B cell (primary cell): Measurements from ENCODE around the gene PXN. TPM values are rescaled to one million over a fixed set of nuclear protein-coding genes. Genes with fewer than 3 reads are reported as not detected.

Experiments
- ATAC-seq: fragments of 200-7000 bp; cut with Tn5 transposase; one replicate; pipeline ENCODE4 v1.10.0; 2021; ENCODE audit warnings: low read depth, mild to moderate bottlenecking, moderate number of reproducible peaks, moderate library complexity
- CTCF ChIA-PET: fragments of 350-600 bp; sonication (Branson Sonifier 250); formaldehyde crosslinking; loops from one replicate; lab custom pipeline; 2021; ENCODE audit warnings: antibody characterized with exemption, inconsistent platforms; lab: Charles Lee
- POLR2A ChIA-PET: fragments of 350-600 bp; sonication (Branson Sonifier 250); formaldehyde crosslinking; loops from one replicate; lab custom pipeline; 2021; ENCODE audit warnings: antibody characterized with exemption; lab: Charles Lee
- DNase-seq: peaks from one replicate; pipeline ENCODE4 v3.0.0; 2013
- H2AFZ ChIP-seq: 2 replicates; pipeline ENCODE4 v1.6.1; 2012; ENCODE audit warnings: mild to moderate bottlenecking, low read depth, low read length; ENCODE audit not compliant: insufficient read depth, poor library complexity, severe bottlenecking
- H3K27ac ChIP-seq, 2 donors: 1 replicate in 1 of 2; 2 replicates in 1 of 2; pipeline ENCODE4 v1.5.1; 2012 to 2013; ENCODE audit warnings: low read length in 2 of 2, mild to moderate bottlenecking in 2 of 2, moderate library complexity in 1 of 2
- H3K27me3 ChIP-seq, 4 experiments: fragments of 200-600 bp in 1 of 4; sonication (generic) in 1 of 4; replicated peaks in 1 of 4; 1 replicate in 2 of 4; 2 replicates in 2 of 4; pipeline versions ENCODE4 v1.6.1 to v1.7.0; 2013 to 2016; ENCODE audit warnings: low read length in 3 of 4, mild to moderate bottlenecking in 2 of 4, mixed read lengths in 1 of 4, moderate library complexity in 1 of 4; ENCODE audit not compliant: insufficient read depth in 4 of 4, control insufficient read depth in 3 of 4; ENCODE audit errors: control extremely low read depth in 1 of 4
- H3K36me3 ChIP-seq, 2 experiments: replicated peaks in 1 of 2; 1 replicate in 1 of 2; 2 replicates in 1 of 2; pipeline versions ENCODE4 v1.6.1 to v1.7.1; 2013; ENCODE audit warnings: low read length in 1 of 2; ENCODE audit not compliant: insufficient read depth in 2 of 2, control insufficient read depth in 1 of 2; ENCODE audit errors: control extremely low read depth in 1 of 2, extremely low read depth in 1 of 2
- H3K4me1 ChIP-seq, 2 donors: fragments of 200-600 bp in 1 of 2; sonication (generic) in 1 of 2; 1 replicate in 1 of 2; 2 replicates in 1 of 2; pipeline versions ENCODE4 v1.5.1 to v1.6.1; 2013 to 2017; ENCODE audit warnings: low read length in 2 of 2; ENCODE audit not compliant: control insufficient read depth in 2 of 2, insufficient read depth in 2 of 2
- H3K4me2 ChIP-seq: replicated peaks from 2 replicates; pipeline ENCODE3; 2012; ENCODE audit warnings: mild to moderate bottlenecking, low read depth, low read length; ENCODE audit not compliant: poor library complexity, severe bottlenecking
- H3K4me3 ChIP-seq, 5 experiments: fragments of 200-600 bp in 1 of 5; sonication (generic) in 1 of 5; 1 replicate in 3 of 5; 2 replicates in 2 of 5; pipeline versions ENCODE4 v1.5.1 to v1.7.0; 2011 to 2016; ENCODE audit warnings: low read length in 4 of 5, mild to moderate bottlenecking in 4 of 5, low read depth in 2 of 5, control low read depth in 1 of 5, moderate library complexity in 1 of 5; ENCODE audit not compliant: insufficient read depth in 1 of 5; ENCODE audit errors: control extremely low read depth in 1 of 5, extremely low read depth in 1 of 5
- H3K79me2 ChIP-seq: fragments of 200-600 bp; sonication (generic); one replicate; pipeline ENCODE4 v1.6.0; 2016; ENCODE audit warnings: low read length; ENCODE audit not compliant: control insufficient read depth, insufficient read depth
- H3K9ac ChIP-seq: fragments of 200-600 bp; sonication (generic); 2 replicates; pipeline ENCODE4 v1.6.1; 2017; ENCODE audit warnings: mild to moderate bottlenecking, low read length, moderate library complexity
- H3K9me3 ChIP-seq, 3 donors: one replicate each; pipeline versions ENCODE4 v1.6.1 to v1.7.1; 2013; ENCODE audit warnings: low read length in 2 of 3; ENCODE audit not compliant: control insufficient read depth in 2 of 3, insufficient read depth in 1 of 3; ENCODE audit errors: control extremely low read depth in 1 of 3
- H4K20me1 ChIP-seq: 2 replicates; pipeline ENCODE4 v1.6.0; 2012; ENCODE audit warnings: mild to moderate bottlenecking, low read length; ENCODE audit not compliant: insufficient read depth, control insufficient read depth, poor library complexity, severe bottlenecking
- H3K27ac Mint-ChIP-seq: one replicate; pipeline ENCODE4 v1.8.0; 2021; ENCODE audit warnings: mixed read lengths
- H3K27me3 Mint-ChIP-seq: one replicate; pipeline ENCODE4 v1.8.0; 2021; ENCODE audit warnings: mixed read lengths
- H3K4me1 Mint-ChIP-seq: one replicate; pipeline ENCODE4 v1.8.0; 2021; ENCODE audit warnings: mixed read lengths
- H3K4me3 Mint-ChIP-seq: one replicate; pipeline ENCODE4 v1.8.0; 2021; ENCODE audit warnings: mixed read lengths
- H3K9me3 Mint-ChIP-seq: one replicate; pipeline ENCODE4 v1.8.0; 2022; ENCODE audit warnings: mixed read lengths; ENCODE audit not compliant: insufficient read depth
- CTCF ChIP-seq: fragments of 200-600 bp; IDR thresholded peaks from one replicate; pipeline ENCODE4 v1.8.0; 2022; ENCODE audit warnings: antibody characterized with exemption, mild to moderate bottlenecking
- EZH2 ChIP-seq: IDR thresholded peaks from 2 replicates; pipeline ENCODE4 v1.6.1; 2012; ENCODE audit warnings: borderline replicate concordance, low read depth, mild to moderate bottlenecking, moderate library complexity, low read length; ENCODE audit not compliant: insufficient read depth, poor library complexity, severe bottlenecking
- WGBS: methylation state at CpG from one replicate; pipeline ENCODE4 v1.1.5; 2013; ENCODE audit warnings: missing lambda C conversion rate; ENCODE audit not compliant: insufficient coverage; 5-methylcytosine and 5-hydroxymethylcytosine counted together
- intact Hi-C: fragments of 100-400 bp; cut with micrococcal nuclease; formaldehyde crosslinking; loops from one replicate; pipeline ENCODE4 v1.10.0; 2022
- polyA plus RNA-seq: library from polyadenylated mRNA; depleted of rRNA; stranded (reverse); fragments of >200 nt; gene quantifications from 2 replicates; pipeline ENCODE4 v1.2.3, GENCODE V29; 2012
- total RNA-seq, 2 donors: library from RNA; stranded (reverse); fragments of 120-200 nt in 1 of 2; gene quantifications; 1 replicate in 1 of 2; 2 replicates in 1 of 2; pipeline versions ENCODE4 v1.2.3 to v1.2.4, GENCODE V29; 2013 to 2022

PXN gene
- total and polyA plus RNA-seq, 2 donors (not counting 1 experiment from before 2014, with no cell fraction given) = 2.0 to 3.1 TPM

GRCh38 chr12:120223458-120224303 lies 41.8 kb downstream of the PXN start:
- WGBS = 96% methylated on average over 17 of the region's 19 CpGs
- no peak for TF ChIP-seq EZH2
- no peak for TF ChIP-seq CTCF
- Mint-ChIP-seq H3K4me3 (no peak overlapping the region), H3K27ac (no peak overlapping the region), H3K27me3 (peaks cover 18% of the 10 kb centered on the region), H3K9me3 (no peaks in the 10 kb centered on the region), H3K4me1 (peaks cover 28% of the 10 kb centered on the region)
- H2AFZ ChIP-seq = no peak overlapping the region
- H3K9me3 ChIP-seq = peaks cover 0 to 8% (median 0%) of the 10 kb centered on the region in 3 donors
- DNase-seq (no peak), ATAC-seq (no peak)
- peaks cover 0 to 43% (median 10%) of the 10 kb centered on the region in 4 experiments for H3K27me3 ChIP-seq
- no peaks in the 10 kb centered on the region for H4K20me1 ChIP-seq
- ChIA-PET CTCF (interaction anchor here (11.5 kb wide), 1 partner anchor 42 kb away, joined by 313 read pairs; the partner anchor contains the start of gene PXN), POLR2A (no interaction called here)
- no peak overlapping the region for H3K9ac ChIP-seq
- no peak overlapping the region for H3K27ac ChIP-seq
- intact Hi-C loops = no loop called here
- H3K4me3 ChIP-seq = no peak overlapping the region
- no peak overlapping the region for H3K4me2 ChIP-seq
- H3K79me2 ChIP-seq = no peaks in the 10 kb centered on the region
- H3K4me1 ChIP-seq = peaks cover 28 to 30% of the 10 kb centered on the region in 2 donors
- H3K36me3 ChIP-seq = no peaks in the 10 kb centered on the region
